ENCODE results near the gene ANKRD37. TPM values are rescaled to one million over a fixed set of nuclear protein-coding genes. Genes with fewer than 3 reads are reported as not detected.
A peak's percentile ranks its signal among the peaks of the same experiment; 100 is the strongest.

ANKRD37 gene
- polyA plus RNA-seq, 1 donor from 2014 or later, result 16.5 TPM

DNA sequence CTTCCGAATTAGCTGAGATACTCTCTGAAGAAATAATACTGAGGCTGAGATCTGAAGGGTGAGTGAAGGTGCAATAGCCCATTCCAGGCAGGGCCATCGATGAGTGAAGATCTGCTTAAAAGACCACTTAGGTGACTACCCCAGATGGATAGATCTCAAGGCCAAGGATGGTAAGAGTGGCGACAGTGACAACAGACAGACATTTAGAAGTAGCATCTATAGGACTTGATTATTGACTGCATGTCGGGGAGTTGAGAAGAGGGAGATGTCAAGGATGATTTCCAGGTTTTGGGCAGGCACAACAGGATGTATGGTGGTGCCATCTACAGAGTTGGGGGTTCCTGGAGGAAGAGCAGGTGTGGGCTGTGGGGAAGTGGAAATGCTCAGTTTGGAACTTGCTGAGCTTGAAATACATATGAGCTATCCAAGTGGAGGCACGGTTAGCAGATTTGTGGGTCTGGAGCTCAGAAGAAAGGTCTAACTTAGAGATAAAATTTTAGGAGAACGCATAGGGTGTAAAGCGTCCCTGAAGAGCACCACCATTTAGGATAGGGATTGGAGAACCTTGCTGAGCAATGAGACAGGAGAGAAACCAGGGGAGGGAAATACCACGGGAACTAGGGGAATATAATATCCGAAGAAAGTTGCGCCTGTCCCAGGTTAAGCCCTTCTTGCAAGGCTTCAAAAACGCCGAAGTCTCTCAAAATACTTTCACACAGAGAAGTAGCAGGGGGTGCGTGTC is 28.4 kb downstream of the ANKRD37 start:
- Mint-ChIP-seq H3K27me3 (peaks cover 4% of the 10 kb centered on the region), H3K4me1 (peaks cover 14 to 21% (median 17%) of the 10 kb centered on the region in 3 donors), H3K4me3 (peak overlapping the region; percentile 89 to 98 (median 96)), H3K36me3 (no peaks in the 10 kb centered on the region), H3K9me3 (no peaks in the 10 kb centered on the region), H3K27ac (peak overlapping the region; percentile 94 to 100 (median 100))

DNA sequence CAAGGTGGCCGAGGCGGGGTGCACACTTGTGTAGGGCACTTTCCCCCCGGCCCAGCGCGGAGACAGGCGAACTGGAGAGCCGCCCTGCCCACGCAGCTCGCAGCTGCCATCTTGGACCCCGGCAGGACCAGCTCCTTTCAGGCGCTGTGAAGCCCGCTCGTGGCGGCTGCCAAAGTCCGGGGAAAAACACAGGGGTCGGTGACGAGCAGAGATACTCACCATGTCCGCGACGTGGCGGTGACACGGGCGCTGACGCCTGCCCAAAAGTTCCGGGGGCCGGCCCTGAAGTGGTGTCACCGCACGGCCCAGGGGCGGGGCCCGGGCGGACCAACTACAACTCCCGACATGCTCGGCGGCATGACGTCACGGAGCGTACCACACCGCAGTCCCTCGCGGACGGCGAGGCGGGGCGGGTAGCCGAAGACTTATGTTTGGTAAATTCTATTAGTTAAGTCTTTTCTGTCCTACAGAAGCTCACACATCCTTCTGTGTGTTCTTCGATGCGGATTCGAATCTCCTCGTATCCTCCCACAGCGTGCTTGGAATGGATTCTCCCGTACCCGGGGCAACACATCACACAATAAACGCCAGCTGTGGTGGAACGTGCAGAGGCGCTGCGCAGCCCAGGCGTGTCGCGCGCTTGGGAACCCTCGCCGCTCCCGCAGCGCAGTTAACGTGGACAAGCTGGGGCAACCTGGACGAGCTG is 29.2 kb downstream of the ANKRD37 start, which contains the start of gene UFSP2:
TSS of gene UFSP2 (minus strand) at position 318 of the 706 bp plus-strand sequence. CDS start at position 222, 96 bp downstream.
- H3K27me3 Mint-ChIP-seq, result peaks cover 4% of the 10 kb centered on the region
- H3K27ac Mint-ChIP-seq, result peak within 1 kb of the TSS; percentile 94 to 100 (median 100)
- H3K9me3 Mint-ChIP-seq, result no peaks in the 10 kb centered on the region
- peaks cover 14 to 21% (median 17%) of the 10 kb centered on the region in 3 donors for H3K4me1 Mint-ChIP-seq
- peak within 1 kb of the TSS; percentile 89 to 98 (median 96) for H3K4me3 Mint-ChIP-seq
- H3K36me3 Mint-ChIP-seq, result no peaks in the 10 kb centered on the region

DNA sequence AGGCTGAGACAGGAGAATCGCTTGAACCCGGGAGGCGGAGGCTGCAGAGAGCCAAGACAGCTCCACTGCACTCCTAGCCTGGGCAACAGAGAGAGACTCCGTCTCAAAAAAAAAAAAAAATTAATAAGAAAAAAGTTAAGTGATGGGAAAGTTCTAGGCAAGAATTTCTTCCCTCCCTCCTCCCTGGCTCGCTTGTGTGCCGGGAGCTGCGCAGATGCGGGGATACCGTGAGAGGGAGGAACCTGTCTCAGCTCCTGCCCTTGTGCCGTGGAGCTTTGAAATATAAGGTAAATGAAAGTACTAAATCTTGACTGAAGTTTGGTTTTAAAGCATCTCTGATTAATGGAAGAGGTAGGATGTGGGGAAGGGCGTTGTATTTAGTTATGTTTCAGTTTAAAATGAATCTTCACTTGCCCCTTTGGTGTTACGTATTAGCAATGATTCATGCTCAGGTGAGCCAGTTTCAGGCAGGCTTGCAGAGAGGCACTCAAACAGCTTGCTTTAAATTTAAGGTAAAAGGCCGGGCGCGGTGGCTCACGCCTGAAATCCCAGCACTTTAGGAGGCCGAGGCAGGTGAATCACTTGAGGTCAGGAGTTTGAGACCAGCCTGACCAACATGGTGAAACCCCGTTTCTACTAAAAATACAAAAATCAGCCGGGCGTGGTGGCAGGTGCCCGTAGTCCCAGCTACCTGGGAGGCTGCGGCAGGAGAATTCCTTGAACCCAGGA is 30.5 kb downstream of the ANKRD37 start:
- H3K9me3 Mint-ChIP-seq, result no peaks in the 10 kb centered on the region
- peak overlapping the region in 2 of 3 donors; percentile 48 to 79 for H3K27ac Mint-ChIP-seq
- H3K27me3 Mint-ChIP-seq, result peaks cover 4% of the 10 kb centered on the region

GRCh38 chr4:185429660-185430059 is 33.0 kb downstream of the ANKRD37 start:
- H3K27me3 Mint-ChIP-seq, result peaks cover 4% of the 10 kb centered on the region
- H3K4me3 Mint-ChIP-seq, result no peak overlapping the region
- peaks cover 5 to 8% (median 6%) of the 10 kb centered on the region in 3 donors for H3K4me1 Mint-ChIP-seq
- H3K27ac Mint-ChIP-seq, result no peak overlapping the region
- no peaks in the 10 kb centered on the region for H3K9me3 Mint-ChIP-seq
- H3K36me3 Mint-ChIP-seq, result no peaks in the 10 kb centered on the region

More for the DNA sequence above, 30.5 kb downstream of the ANKRD37 start:
- Mint-ChIP-seq H3K4me1 (peaks cover 10 to 17% (median 13%) of the 10 kb centered on the region in 3 donors), H3K4me3 (peak overlapping the region in 2 of 4 donors; percentile 52 to 79), H3K36me3 (no peaks in the 10 kb centered on the region)

GRCh38 chr4:185435466-185435865 is 38.8 kb downstream of the ANKRD37 start:
- no peak overlapping the region for H3K27ac Mint-ChIP-seq
- H3K4me1 Mint-ChIP-seq, result no peaks in the 10 kb centered on the region
- H3K4me3 Mint-ChIP-seq, result no peak overlapping the region
- no peaks in the 10 kb centered on the region for H3K9me3 Mint-ChIP-seq
- no peaks in the 10 kb centered on the region for H3K36me3 Mint-ChIP-seq
- no peaks in the 10 kb centered on the region for H3K27me3 Mint-ChIP-seq

- H3K9me3 Mint-ChIP-seq, result peaks cover 0 to under 1% (median 0%) of the 10 kb centered on the region in 3 donors
- H3K27ac Mint-ChIP-seq, result no peak overlapping the region
- H3K27me3 Mint-ChIP-seq, result no peaks in the 10 kb centered on the region
- no peaks in the 10 kb centered on the region for H3K4me1 Mint-ChIP-seq
- H3K36me3 Mint-ChIP-seq, result no peaks in the 10 kb centered on the region
- no peak overlapping the region for H3K4me3 Mint-ChIP-seq
Measured at GRCh38 chr4:185437809-185438208, 41.2 kb downstream of the ANKRD37 start.

DNA sequence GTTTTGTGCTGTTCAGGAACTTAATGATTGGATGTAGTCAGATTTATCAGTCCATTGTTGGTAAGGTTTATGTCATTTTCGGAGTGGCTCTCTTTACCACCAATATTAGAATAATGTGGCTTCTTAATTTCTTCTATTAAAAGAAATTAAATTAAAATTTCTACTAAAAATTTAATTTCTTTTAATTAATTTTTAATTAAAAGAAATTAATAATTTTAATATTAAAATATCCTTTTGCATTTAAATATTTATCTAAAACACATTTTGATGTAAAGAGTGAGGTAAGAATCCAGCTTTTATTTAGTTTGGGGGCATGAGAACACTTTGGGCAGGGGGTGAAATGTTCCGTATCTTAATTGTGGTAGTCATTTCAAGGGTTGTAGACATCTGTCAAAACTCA is 44.8 kb downstream of the ANKRD37 start:
- peaks cover 0 to 1% (median 0%) of the 10 kb centered on the region in 3 donors for H3K9me3 Mint-ChIP-seq
- no peaks in the 10 kb centered on the region for H3K27me3 Mint-ChIP-seq
- no peaks in the 10 kb centered on the region for H3K4me1 Mint-ChIP-seq
- H3K36me3 Mint-ChIP-seq, result no peaks in the 10 kb centered on the region
- no peak overlapping the region for H3K27ac Mint-ChIP-seq
- no peak overlapping the region for H3K4me3 Mint-ChIP-seq

- H3K36me3 Mint-ChIP-seq, result no peaks in the 10 kb centered on the region
- peaks cover 0 to 1% (median 0%) of the 10 kb centered on the region in 3 donors for H3K9me3 Mint-ChIP-seq
- H3K4me3 Mint-ChIP-seq, result no peak overlapping the region
- peaks cover 4% of the 10 kb centered on the region for H3K27me3 Mint-ChIP-seq
- H3K27ac Mint-ChIP-seq, result no peak overlapping the region
- no peaks in the 10 kb centered on the region for H3K4me1 Mint-ChIP-seq
Measured at GRCh38 chr4:185445209-185445608, 48.6 kb downstream of the ANKRD37 start.

Other genes with a start within 250 kb of the ANKRD37 start
- gene CFAP97, start 192.8 kb upstream of the ANKRD37 start, polyA plus RNA-seq, result 66.3 TPM
- 24.4 TPM for gene SNX25, start 187.2 kb upstream of the ANKRD37 start, polyA plus RNA-seq
- gene LRP2BP, start 917 bp upstream of the ANKRD37 start, polyA plus RNA-seq, result 0.89 TPM
- 29.2 TPM for gene UFSP2, start 29.1 kb downstream of the ANKRD37 start, polyA plus RNA-seq
- not detected for gene CCDC110, start 74.9 kb downstream of the ANKRD37 start, polyA plus RNA-seq
- gene PDLIM3, start 138.7 kb downstream of the ANKRD37 start, polyA plus RNA-seq, result 0.13 TPM

Measured in IgD-negative memory B cell (primary cell).